Colonic mucosa (tissue), 4 donors: Measurements from ENCODE around the gene GOSR2. TPM values are rescaled to one million over a fixed set of nuclear protein-coding genes. Genes with fewer than 3 reads are reported as not detected.
"Not testable (repeated sequence)": the region's sequence is repeated elsewhere in the genome, so short reads cannot be mapped to it uniquely, and the experiment has no call there.

Source experiments
- DNase-seq: peaks from one replicate; pipeline ENCODE4 v3.0.0-alpha.2; 2020
- H3K27ac ChIP-seq: fragments of 200-600 bp; one replicate; pipeline ENCODE4 v1.8.0; 2021
- H3K27me3 ChIP-seq: fragments of 200-600 bp; one replicate; pipeline ENCODE4 v1.8.0; 2021
- H3K36me3 ChIP-seq: fragments of 200-600 bp; one replicate; pipeline ENCODE4 v1.8.0; 2021
- H3K4me1 ChIP-seq: fragments of 200-600 bp; one replicate; pipeline ENCODE4 v1.8.0; 2021; ENCODE audit warnings: mild to moderate bottlenecking
- H3K4me3 ChIP-seq: fragments of 200-600 bp; one replicate; pipeline ENCODE4 v1.8.0; 2021
- H3K9ac ChIP-seq, 2 donors: one replicate each; pipeline ENCODE4 v1.7.0; 2013; ENCODE audit warnings: control low read depth in 2 of 2, low read depth in 2 of 2, low read length in 2 of 2
- H3K9me3 ChIP-seq: fragments of 200-600 bp; one replicate; pipeline ENCODE4 v1.8.0; 2021
- intact Hi-C: fragments of 100-400 bp; cut with DNase I; formaldehyde crosslinking; loops from one replicate; pipeline ENCODE4 v1.14.1; 2022
- total RNA-seq, 2 donors: library from RNA; stranded (reverse); fragmentation: NEBNext Ultra II Directional in 1 of 2; extraction: Animal tissue kit (Norgen Biotek cat#: 25700) in 1 of 2; gene quantifications; one replicate each; pipeline ENCODE4 v1.2.1, GENCODE V29; 2021
- TF ChIP-seq, protein P1 (sequence below): fragments of 200-600 bp; IDR thresholded peaks from one replicate; pipeline ENCODE4 v1.8.0; 2022; ENCODE audit warnings: antibody characterized with exemption, mild to moderate bottlenecking
- donor health status: healthy.
- donor health status: DM: no; HTN: no; CAD: no.
- donor health status: DM: no; HTN: no; CAD: no.

The GOSR2 gene
- total RNA-seq, 2 donors from 2014 or later, result 36.5 to 39.4 TPM

DNA sequence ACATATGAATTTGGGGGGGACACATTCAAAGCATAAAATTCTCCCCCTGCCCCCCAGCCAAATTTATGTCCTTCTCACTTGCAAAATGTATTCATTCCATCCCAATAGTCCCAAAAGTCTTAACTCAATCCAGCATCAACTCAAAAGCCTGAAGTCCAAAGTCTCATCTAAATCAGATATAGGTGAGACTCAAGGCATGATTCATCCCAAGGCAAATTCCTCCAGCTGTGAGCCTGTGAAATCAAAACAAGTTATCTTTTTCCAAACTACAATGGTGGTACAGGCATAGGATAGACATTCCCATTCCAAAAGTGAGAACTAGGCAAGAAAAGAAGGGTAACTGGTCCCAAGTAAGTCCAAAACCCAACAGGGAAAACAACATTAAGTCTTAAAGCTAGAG is 5.9 kb upstream of the GOSR2 start:
- no peak for DNase-seq
- Histone ChIP-seq H3K36me3 (no peaks in the 10 kb centered on the region), H3K27ac (no peak overlapping the region), H3K9ac (no peak overlapping the region), H3K4me1 (no peaks in the 10 kb centered on the region), H3K4me3 (no peak overlapping the region), H3K9me3 (no peaks in the 10 kb centered on the region), H3K27me3 (no peaks in the 10 kb centered on the region)
- intact Hi-C loops, result no loop called here
- TF ChIP-seq, protein P1, sequence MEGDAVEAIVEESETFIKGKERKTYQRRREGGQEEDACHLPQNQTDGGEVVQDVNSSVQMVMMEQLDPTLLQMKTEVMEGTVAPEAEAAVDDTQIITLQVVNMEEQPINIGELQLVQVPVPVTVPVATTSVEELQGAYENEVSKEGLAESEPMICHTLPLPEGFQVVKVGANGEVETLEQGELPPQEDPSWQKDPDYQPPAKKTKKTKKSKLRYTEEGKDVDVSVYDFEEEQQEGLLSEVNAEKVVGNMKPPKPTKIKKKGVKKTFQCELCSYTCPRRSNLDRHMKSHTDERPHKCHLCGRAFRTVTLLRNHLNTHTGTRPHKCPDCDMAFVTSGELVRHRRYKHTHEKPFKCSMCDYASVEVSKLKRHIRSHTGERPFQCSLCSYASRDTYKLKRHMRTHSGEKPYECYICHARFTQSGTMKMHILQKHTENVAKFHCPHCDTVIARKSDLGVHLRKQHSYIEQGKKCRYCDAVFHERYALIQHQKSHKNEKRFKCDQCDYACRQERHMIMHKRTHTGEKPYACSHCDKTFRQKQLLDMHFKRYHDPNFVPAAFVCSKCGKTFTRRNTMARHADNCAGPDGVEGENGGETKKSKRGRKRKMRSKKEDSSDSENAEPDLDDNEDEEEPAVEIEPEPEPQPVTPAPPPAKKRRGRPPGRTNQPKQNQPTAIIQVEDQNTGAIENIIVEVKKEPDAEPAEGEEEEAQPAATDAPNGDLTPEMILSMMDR, result no peak

DNA sequence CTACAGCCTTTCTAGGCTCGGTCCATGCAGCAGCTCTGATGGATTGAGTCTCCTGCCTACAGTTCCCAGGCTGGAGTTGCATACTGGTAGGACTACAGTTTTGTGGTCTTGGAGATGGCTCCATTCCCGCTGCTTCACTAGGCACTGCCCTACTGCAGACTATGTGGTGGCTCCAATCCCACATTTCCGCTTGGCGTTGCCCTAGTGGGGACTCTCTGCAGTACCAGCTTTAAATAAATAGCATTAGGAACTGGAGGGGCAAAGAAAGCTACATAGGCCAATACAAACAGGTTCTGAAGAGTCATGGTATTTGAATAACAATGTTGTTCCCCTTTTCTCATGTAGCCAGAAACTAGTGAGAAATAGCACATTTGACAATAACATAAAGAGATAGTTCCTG is 5.4 kb upstream of the GOSR2 start:
- Histone ChIP-seq H3K4me1 (no peaks in the 10 kb centered on the region), H3K27me3 (no peaks in the 10 kb centered on the region), H3K4me3 (no peak overlapping the region), H3K27ac (no peak overlapping the region), H3K9ac (no peak overlapping the region), H3K36me3 (no peaks in the 10 kb centered on the region), H3K9me3 (no peaks in the 10 kb centered on the region)
- DNase-seq, result no peak
- intact Hi-C loops, result no loop called here
- TF ChIP-seq, protein P1, result no peak

DNA sequence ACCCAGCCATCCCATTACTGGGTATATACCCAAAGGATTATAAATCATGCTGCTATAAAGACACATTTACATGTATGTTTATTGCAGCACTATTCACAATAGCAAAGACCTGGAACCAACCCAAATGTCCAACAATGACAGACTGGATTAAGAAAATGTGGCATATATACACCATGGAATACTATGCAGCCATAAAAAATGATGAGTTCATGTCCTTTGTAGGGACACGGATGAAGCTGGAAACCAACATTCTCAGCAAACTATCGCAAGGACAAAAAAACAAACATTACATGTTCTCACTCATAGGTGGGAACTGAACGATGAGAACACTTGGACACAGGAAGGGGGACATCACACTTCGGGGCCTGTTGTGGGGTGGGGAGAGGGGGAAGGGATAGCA is 998 bp upstream of the GOSR2 start:
- H3K9ac ChIP-seq, DNase-seq, H3K9me3 ChIP-seq, H3K4me1 ChIP-seq, intact Hi-C loops, H3K36me3 ChIP-seq, H3K27ac ChIP-seq, H3K27me3 ChIP-seq, H3K4me3 ChIP-seq: not testable (repeated sequence)

DNA sequence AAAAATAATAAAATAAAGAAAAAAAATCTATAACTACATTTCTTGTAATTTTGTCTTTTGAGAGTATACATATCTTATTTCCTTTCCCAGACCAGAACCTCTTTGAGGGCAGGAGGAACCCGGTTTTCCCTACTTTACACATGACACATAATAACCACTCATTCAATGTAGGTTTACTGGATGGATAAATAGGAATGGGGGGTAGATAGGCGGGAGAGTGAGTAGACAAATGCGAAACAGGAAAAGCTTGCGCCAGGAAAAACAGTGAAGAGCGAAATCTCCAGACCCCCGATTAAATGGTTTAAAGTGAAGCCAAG is 515 bp upstream of the GOSR2 start:
- peaks cover 8% of the 10 kb centered on the region for H3K4me1 ChIP-seq
- TF ChIP-seq, protein P1, result no peak
- H3K9ac ChIP-seq, result peak overlapping the region; percentile 78 to 93
- H3K36me3 ChIP-seq, result no peaks in the 10 kb centered on the region
- H3K4me3 ChIP-seq, result peak overlapping the region; percentile 98
- DNase-seq, result no peak
- no peaks in the 10 kb centered on the region for H3K9me3 ChIP-seq
- H3K27ac ChIP-seq, result peak overlapping the region; percentile 90
- no peaks in the 10 kb centered on the region for H3K27me3 ChIP-seq
- intact Hi-C loops, result no loop called here

DNA sequence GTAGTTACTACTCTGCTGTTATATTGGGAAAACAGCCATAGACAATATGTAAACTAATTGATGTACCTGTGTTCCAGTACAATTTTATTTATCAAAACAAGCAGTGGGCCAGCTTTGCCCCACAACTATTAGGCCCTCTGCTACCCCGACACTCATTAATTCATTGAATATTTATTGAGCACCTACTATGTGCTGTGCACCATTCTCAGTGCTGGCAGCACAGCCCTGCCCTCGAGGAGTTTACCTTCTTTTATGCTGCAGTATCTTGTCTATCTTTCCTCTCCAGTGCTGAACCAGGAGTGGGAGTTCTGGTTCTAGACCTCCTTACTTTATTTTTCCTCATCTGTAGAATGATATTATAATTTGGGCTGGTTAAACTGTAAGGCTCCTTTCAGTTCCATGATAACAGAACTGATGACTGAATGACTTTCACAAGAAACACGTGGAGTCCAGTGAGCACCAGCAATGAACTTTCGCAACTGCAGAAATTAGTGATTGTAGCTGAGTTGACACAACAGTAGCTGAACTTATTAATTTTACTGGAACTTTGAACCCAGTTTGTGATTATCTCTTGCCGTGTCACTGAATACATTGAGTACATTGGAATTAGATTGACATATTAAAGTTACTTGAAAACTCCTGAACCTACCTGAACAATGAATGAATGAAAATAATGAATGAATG is 2.4 kb downstream of the GOSR2 start:
- no peaks in the 10 kb centered on the region for H3K9me3 ChIP-seq
- no peak overlapping the region for H3K9ac ChIP-seq
- H3K27me3 ChIP-seq, result no peaks in the 10 kb centered on the region
- DNase-seq, result no peak
- H3K4me3 ChIP-seq, result no peak overlapping the region
- peaks cover 8% of the 10 kb centered on the region for H3K4me1 ChIP-seq
- intact Hi-C loops, result no loop called here
- H3K36me3 ChIP-seq, result no peaks in the 10 kb centered on the region
- H3K27ac ChIP-seq, result no peak overlapping the region
- TF ChIP-seq, protein P1, result no peak

DNA sequence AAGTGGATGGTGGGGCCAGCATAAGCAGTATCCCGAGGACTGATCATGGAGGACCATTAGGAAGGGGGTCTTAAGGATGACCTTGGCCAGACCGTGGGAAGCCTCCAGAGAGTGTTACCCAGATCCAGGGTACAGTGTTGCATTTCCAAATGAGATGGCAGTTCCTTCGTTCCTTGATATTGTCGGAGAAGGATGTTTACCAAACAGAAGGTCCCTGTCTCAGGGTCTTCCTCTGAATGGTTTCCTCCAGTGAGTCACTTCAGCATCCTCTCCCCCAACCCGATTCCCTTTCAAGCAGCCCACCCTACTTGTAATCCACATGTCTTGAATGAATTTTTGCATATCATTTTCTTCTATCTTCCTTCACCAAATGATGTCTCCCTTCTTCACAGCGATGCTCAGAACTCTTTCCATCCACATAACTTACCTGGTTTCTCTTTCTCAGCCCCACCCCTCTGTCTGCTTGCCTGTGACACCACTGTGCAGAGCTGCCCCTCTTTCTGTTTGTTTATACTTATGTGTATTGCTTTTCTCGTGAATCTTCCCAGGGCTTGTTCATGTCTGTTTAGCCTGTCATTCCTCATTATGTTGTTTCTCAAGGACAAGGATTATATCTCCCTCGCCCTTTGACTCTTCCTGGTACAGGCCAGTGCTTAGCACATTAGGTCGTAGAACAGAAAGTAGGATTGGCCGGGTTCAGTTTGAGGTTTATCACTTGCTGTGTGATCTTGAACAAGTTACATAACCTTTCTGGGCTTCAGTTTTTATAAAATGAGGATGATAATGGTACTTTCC is 5.7 kb downstream of the GOSR2 start:
- Histone ChIP-seq H3K36me3 (peaks cover 10% of the 10 kb centered on the region), H3K4me1 (peaks cover 8% of the 10 kb centered on the region), H3K9ac (no peak overlapping the region), H3K27me3 (no peaks in the 10 kb centered on the region), H3K27ac (no peak overlapping the region), H3K4me3 (no peak overlapping the region), H3K9me3 (no peaks in the 10 kb centered on the region)
- intact Hi-C loops, result no loop called here
- TF ChIP-seq, protein P1, result no peak
- no peak for DNase-seq
